ENCODE data around the gene ADD2. TPM values are rescaled to one million over a fixed set of nuclear protein-coding genes. Genes with fewer than 3 reads are reported as not detected.

Gene ADD2
- total RNA-seq, 1 donor from 2014 or later, result 0.35 TPM

Other genes with a start within 250 kb of the ADD2 start
- 91.7 and 150 TPM in 2 replicates for gene TGFA, start 214.4 kb downstream of the ADD2 start, total RNA-seq
- gene FIGLA, start 22.4 kb upstream of the ADD2 start, total RNA-seq, result not detected in 2 replicates
- gene CLEC4F, start 52.4 kb upstream of the ADD2 start, total RNA-seq, result not detected in 2 replicates
- gene CD207, start 67.6 kb upstream of the ADD2 start, total RNA-seq, result not detected in 2 replicates
- 0.52 and 2.5 TPM in 2 replicates for gene VAX2, start 132.4 kb upstream of the ADD2 start, total RNA-seq
- 0.89 TPM in 1 of 2 replicates, not detected in the other for gene ATP6V1B1, start 167.7 kb upstream of the ADD2 start, total RNA-seq
- 0.30 TPM in 1 of 2 replicates, not detected in the other for gene ANKRD53, start 210.4 kb upstream of the ADD2 start, total RNA-seq
- 40.7 and 50.2 TPM in 2 replicates for gene TEX261, start 226.7 kb upstream of the ADD2 start, total RNA-seq

All from renal cortical epithelial cell (primary cell).